ENCODE data around the gene FRMPD2. TPM values are rescaled to one million over a fixed set of nuclear protein-coding genes. Genes with fewer than 3 reads are reported as not detected.
A peak's percentile ranks its signal among the peaks of the same experiment; 100 is the strongest.

Gene FRMPD2
- total RNA-seq, 1 donor from 2014 or later: 0.80 TPM

DNA sequence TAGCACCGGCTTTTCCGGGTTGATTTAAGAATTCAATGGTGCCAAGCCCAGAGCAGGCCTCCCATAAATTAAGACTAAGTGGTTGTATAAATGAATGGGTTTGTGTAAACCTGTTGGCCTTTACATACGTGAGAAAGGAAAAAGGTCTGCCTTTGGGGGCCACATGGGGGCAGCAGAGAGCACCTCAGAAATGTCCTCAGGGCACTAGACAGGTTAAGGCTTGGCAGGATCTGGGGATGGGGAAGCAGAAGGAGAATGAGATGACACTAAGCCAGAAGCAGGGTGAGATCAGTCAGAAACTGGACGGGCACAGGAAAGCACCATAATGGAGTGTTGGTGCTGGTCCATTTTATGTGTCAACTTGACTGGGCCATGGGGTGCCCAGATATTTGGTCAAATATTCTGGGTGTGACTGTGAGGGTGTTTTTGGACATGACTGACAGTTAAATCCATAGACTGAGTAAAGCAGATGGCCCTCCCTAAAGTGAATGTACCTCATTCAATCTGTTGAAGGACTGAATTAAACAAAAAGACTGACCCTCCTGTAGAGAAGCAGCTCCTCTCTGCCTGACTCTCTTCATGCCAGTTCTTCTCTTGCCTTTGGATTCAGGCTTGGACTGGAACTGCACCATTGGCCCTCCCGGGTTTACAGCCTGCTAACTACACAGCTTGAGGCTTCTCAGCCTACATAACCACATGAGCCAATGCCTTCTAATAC lies 58.9 kb downstream of the FRMPD2 start:
- TF ChIP-seq, protein P1, sequence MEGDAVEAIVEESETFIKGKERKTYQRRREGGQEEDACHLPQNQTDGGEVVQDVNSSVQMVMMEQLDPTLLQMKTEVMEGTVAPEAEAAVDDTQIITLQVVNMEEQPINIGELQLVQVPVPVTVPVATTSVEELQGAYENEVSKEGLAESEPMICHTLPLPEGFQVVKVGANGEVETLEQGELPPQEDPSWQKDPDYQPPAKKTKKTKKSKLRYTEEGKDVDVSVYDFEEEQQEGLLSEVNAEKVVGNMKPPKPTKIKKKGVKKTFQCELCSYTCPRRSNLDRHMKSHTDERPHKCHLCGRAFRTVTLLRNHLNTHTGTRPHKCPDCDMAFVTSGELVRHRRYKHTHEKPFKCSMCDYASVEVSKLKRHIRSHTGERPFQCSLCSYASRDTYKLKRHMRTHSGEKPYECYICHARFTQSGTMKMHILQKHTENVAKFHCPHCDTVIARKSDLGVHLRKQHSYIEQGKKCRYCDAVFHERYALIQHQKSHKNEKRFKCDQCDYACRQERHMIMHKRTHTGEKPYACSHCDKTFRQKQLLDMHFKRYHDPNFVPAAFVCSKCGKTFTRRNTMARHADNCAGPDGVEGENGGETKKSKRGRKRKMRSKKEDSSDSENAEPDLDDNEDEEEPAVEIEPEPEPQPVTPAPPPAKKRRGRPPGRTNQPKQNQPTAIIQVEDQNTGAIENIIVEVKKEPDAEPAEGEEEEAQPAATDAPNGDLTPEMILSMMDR (conservative IDR thresholded peaks at IDR 0.05): peak; percentile 81
- H3K27ac Mint-ChIP-seq: no peak overlapping the region
- H3K4me3 Mint-ChIP-seq: no peak overlapping the region
- H3K36me3 Mint-ChIP-seq: no peaks in the 10 kb centered on the region
- no peaks in the 10 kb centered on the region for H3K4me1 Mint-ChIP-seq (ENCODE audit: unreplicated experiment)
- DNase-seq (ENCODE audit: extremely low spot score, unreplicated experiment): no peak
- H3K27me3 Mint-ChIP-seq: peaks cover 9% of the 10 kb centered on the region
- peaks cover 9% of the 10 kb centered on the region for H3K9me3 Mint-ChIP-seq

DNA sequence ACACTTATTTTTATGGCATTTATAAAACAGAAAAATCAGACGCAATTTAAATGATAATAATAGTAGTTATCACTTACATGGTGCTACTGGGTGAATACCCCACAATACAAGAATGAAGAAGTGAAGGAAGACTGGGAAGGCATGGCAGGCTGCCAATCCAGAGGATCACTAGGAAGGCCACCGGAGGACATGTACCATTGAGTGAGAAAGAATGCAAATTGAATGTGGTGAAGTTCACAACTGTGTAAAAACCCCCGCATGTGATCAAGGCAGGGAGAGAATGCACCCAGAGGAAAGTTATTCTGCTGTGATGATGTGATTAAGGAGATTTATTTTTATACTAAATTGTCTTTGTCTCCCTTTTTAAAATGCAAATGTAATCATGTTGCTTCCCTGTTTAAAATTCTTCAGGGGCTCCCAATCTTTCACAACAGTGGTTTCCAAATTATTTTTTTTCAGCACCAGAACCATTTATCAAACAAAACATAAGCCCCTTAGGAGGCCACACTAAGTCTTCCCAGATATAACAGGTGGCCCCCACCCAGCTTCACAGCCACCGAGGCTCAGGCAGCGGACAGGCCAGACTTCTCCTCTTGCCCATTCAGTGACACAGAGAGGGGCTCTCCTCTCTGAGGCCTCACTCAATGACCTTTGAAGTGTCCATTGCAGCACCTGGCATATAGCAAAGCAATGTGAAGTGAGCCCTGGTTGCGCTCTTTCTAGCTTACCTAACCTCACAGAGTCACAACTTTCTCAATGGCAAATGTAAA lies 59.6 kb downstream of the FRMPD2 start:
- Mint-ChIP-seq H3K4me3 (no peak overlapping the region), H3K9me3 (peaks cover 8% of the 10 kb centered on the region), H3K4me1 (ENCODE audit: unreplicated experiment) (no peaks in the 10 kb centered on the region), H3K27me3 (peaks cover 9% of the 10 kb centered on the region), H3K36me3 (no peaks in the 10 kb centered on the region), H3K27ac (no peak overlapping the region)
- no peak for DNase-seq (ENCODE audit: extremely low spot score, unreplicated experiment)
- TF ChIP-seq, protein P1 (conservative IDR thresholded peaks at IDR 0.05): no peak

DNA sequence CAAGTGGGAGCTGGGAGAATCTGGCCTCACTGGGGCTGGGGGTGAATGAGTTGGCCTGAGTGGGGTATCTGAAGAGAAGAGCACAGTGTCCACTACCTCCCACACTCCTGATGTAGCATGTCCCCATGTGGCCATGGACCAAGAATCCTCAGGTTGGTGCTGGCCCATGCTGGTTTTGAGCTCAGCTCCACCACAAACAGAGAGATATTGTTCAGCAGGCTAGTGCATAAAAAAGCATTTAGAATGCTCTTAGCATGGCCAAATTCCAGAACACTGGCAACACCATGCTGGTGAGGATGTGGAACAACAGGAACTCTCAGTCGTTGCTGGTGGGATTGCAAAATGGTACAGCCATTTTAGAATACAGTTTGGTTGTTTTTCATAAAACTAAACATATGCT lies 61.4 kb downstream of the FRMPD2 start:
- TF ChIP-seq, protein P1 (conservative IDR thresholded peaks at IDR 0.05): no peak
- Mint-ChIP-seq H3K9me3 (peaks cover 8% of the 10 kb centered on the region), H3K36me3 (no peaks in the 10 kb centered on the region), H3K4me3 (no peak overlapping the region), H3K27me3 (peaks cover 6% of the 10 kb centered on the region), H3K27ac (no peak overlapping the region), H3K4me1 (ENCODE audit: unreplicated experiment) (no peaks in the 10 kb centered on the region)
- DNase-seq (ENCODE audit: extremely low spot score, unreplicated experiment): no peak

DNA sequence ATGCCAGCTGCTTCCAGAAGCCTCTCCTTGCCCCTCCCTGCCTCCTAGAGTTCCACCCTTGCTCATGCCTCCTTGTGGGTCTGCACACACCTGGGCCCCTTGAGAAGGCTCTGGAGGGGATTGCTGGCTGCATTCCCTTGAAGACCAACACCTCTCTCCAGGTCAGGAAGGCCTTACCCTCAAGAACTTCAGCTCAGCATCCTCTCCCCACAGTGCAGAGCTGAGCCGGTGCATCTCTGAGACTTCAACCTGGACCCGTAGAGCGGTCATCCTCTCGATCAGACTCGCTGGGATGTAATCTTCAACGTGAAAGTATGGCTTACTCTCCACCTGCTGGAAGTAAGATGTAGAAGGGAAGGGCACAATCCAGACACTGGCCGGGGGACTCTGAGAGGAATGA lies 62.7 kb downstream of the FRMPD2 start:
- Mint-ChIP-seq H3K4me1 (ENCODE audit: unreplicated experiment) (no peaks in the 10 kb centered on the region), H3K27ac (no peak overlapping the region)
- TF ChIP-seq, protein P1 (conservative IDR thresholded peaks at IDR 0.05): no peak

DNA sequence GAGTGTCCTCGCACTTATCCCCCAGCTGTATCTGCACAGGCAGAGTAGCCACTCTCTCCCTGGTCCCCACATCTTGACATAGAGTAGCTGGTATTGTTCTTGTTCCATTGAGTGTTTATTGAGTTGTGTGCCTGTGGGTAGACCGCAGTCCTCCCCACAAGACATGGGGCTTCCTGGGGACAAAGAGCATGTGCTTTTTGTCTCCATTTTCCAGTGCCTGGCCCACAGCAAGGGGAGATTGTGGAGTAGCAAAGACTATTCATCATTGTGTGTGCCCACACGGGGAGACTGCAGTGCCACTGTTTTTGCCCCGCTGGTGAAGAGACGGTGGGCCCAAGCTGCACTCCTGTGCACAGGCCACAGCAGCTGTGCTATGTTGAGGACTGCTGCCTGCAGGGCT lies 63.5 kb downstream of the FRMPD2 start:
- TF ChIP-seq, protein P1 (conservative IDR thresholded peaks at IDR 0.05): no peak
- peaks cover 6% of the 10 kb centered on the region for H3K27me3 Mint-ChIP-seq
- H3K9me3 Mint-ChIP-seq: peaks cover 7% of the 10 kb centered on the region
- no peak overlapping the region for H3K4me3 Mint-ChIP-seq
- no peak overlapping the region for H3K27ac Mint-ChIP-seq
- no peaks in the 10 kb centered on the region for H3K36me3 Mint-ChIP-seq
- no peak for DNase-seq (ENCODE audit: extremely low spot score, unreplicated experiment)
- no peaks in the 10 kb centered on the region for H3K4me1 Mint-ChIP-seq (ENCODE audit: unreplicated experiment)

More for the DNA sequence above, 62.7 kb downstream of the FRMPD2 start:
- no peak for DNase-seq (ENCODE audit: extremely low spot score, unreplicated experiment)
- Mint-ChIP-seq H3K9me3 (peaks cover 8% of the 10 kb centered on the region), H3K4me3 (no peak overlapping the region), H3K27me3 (peaks cover 6% of the 10 kb centered on the region), H3K36me3 (no peaks in the 10 kb centered on the region)

Measured in type B pancreatic cell (in vitro differentiated cells).